T follicular helper cell (primary cell): ENCODE results near the gene FAM114A2.
A peak's percentile ranks its signal among the peaks of the same experiment; 100 is the strongest.
"Not testable (repeated sequence)": the region's sequence is repeated elsewhere in the genome, so short reads cannot be mapped to it uniquely, and the experiment has no call there.

ENCODE experiments used
- DNase-seq: peaks from one replicate; pipeline ENCODE4 v3.0.0-alpha.2; 2020; ENCODE audit warnings: low read depth

FAM114A2 gene

GRCh38 chr5:154049636-154050035 lies 10.9 kb upstream of the FAM114A2 start:
- DNase-seq, result no peak

GRCh38 chr5:154047324-154047723 lies 8.6 kb upstream of the FAM114A2 start:
- DNase-seq, result no peak

- DNase-seq, result no peak
Measured at GRCh38 chr5:154046486-154046885, 7.8 kb upstream of the FAM114A2 start.

GRCh38 chr5:154044581-154044980 lies 5.9 kb upstream of the FAM114A2 start:
- DNase-seq, result no peak

- DNase-seq, result no peak
Measured at GRCh38 chr5:154044099-154044498, 5.4 kb upstream of the FAM114A2 start.

- DNase-seq, result no peak
Measured at GRCh38 chr5:154042766-154043165, 4.1 kb upstream of the FAM114A2 start.

- DNase-seq, result no peak
Measured at GRCh38 chr5:154039458-154039829, 734 bp upstream of the FAM114A2 start.

GRCh38 chr5:154038261-154038706 lies 426 bp downstream of the FAM114A2 start:
- peak; percentile 8 for DNase-seq

GRCh38 chr5:154034944-154035343 lies 3.8 kb downstream of the FAM114A2 start:
- DNase-seq, result no peak

- DNase-seq, result no peak
Measured at GRCh38 chr5:154031937-154032489, 6.7 kb downstream of the FAM114A2 start.

GRCh38 chr5:154025951-154026350 lies 12.8 kb downstream of the FAM114A2 start:
- no peak for DNase-seq

GRCh38 chr5:154018919-154019318 lies 19.8 kb downstream of the FAM114A2 start:
- not testable (repeated sequence) for DNase-seq

GRCh38 chr5:154015071-154015693 lies 23.5 kb downstream of the FAM114A2 start:
- DNase-seq, result no peak

- DNase-seq, result no peak
Measured at GRCh38 chr5:154010660-154011059, 28.1 kb downstream of the FAM114A2 start.

- no peak for DNase-seq
Measured at GRCh38 chr5:154005648-154006047, 33.1 kb downstream of the FAM114A2 start.

- DNase-seq, result no peak
Measured at GRCh38 chr5:154002511-154003020, 36.1 kb downstream of the FAM114A2 start.

GRCh38 chr5:154002093-154002492 lies 36.6 kb downstream of the FAM114A2 start:
- no peak for DNase-seq

GRCh38 chr5:154000703-154001102 lies 38.0 kb downstream of the FAM114A2 start:
- no peak for DNase-seq

GRCh38 chr5:153999995-154000394 lies 38.7 kb downstream of the FAM114A2 start:
- DNase-seq, result no peak

- no peak for DNase-seq
Measured at GRCh38 chr5:153998768-153999167, 39.9 kb downstream of the FAM114A2 start.

- DNase-seq, result no peak
Measured at GRCh38 chr5:153998010-153998409, 40.7 kb downstream of the FAM114A2 start.

- DNase-seq, result no peak
Measured at GRCh38 chr5:153991168-153991567, 47.5 kb downstream of the FAM114A2 start.

- no peak for DNase-seq
Measured at GRCh38 chr5:153988510-153988909, 50.2 kb downstream of the FAM114A2 start.

GRCh38 chr5:153987301-153987700 lies 51.4 kb downstream of the FAM114A2 start:
- no peak for DNase-seq
